ENCODE results near the gene DNAJC22. TPM values are rescaled to one million over a fixed set of nuclear protein-coding genes. Genes with fewer than 3 reads are reported as not detected.

DNAJC22 gene
- total RNA-seq, 2 experiments from 2014 or later: 0.16 to 0.76 TPM

GRCh38 chr12:49355913-49356312 is 9.2 kb downstream of the DNAJC22 start:
- intact Hi-C loops (cut with micrococcal nuclease; ENCODE audit: unreplicated experiment): loop anchor here (2.0 kb wide), 1 partner anchor 67 kb away; no protein-coding TSS in a partner anchor

DNA sequence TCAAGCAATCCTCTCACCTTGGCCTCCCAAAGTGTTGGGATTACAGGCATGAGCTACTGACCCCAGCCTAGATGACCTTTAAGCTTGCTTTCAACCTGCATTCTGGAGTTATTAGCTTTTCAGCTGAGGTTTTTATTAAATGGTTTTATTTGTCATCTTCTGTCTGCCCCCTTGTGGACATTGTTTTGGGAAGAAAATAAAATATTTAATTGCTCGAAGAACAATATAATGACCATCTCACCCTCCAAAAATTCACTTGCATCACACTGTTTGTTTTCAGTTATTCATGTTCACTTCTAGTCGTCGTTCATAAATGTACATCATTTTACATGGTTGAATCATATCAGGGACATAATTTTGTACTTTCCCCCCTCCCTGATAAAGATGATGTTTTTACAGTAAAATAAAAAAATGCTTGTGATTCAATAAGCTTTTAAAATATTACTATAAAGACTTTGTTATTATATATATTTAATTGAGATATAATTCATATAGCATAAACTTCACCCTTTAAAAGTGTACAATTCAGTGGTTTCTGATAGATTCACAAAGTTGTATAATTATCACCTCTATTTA is 10.5 kb downstream of the DNAJC22 start:
- no peak overlapping the region for H3K27ac ChIP-seq (ENCODE audit: low read depth, low read length, poor library complexity, severe bottlenecking)
- H3K36me3 ChIP-seq (ENCODE audit: insufficient read depth, low read length): no peaks in the 10 kb centered on the region
- peak; percentile 64 for DNase-seq (ENCODE audit: low spot score)
- intact Hi-C loops (cut with micrococcal nuclease; ENCODE audit: unreplicated experiment): loop anchor here (2.0 kb wide), 1 partner anchor 68 kb away; no protein-coding TSS in a partner anchor
- no TSS peak for BruUV-seq (replicated peaks)
- peak; percentile 85 for TF ChIP-seq CTCF (conservative IDR thresholded peaks at IDR 0.05; ENCODE audit: low read length)
- no peak for TF ChIP-seq EZH2phosphoT487 (IDR thresholded peaks at IDR 0.05; ENCODE audit: borderline replicate concordance, low read depth, low read length)
- no peaks in the 10 kb centered on the region for H3K9me3 ChIP-seq (ENCODE audit: low read length)
- no peak overlapping the region for H2AFZ ChIP-seq (ENCODE audit: low read length)
- no peak overlapping the region for H3K4me3 ChIP-seq (ENCODE audit: low read depth, low read length, poor library complexity, severe bottlenecking)
- no peaks in the 10 kb centered on the region for H3K9me2 ChIP-seq (ENCODE audit: insufficient read depth, low read length)
- no peaks in the 10 kb centered on the region for H3K79me2 ChIP-seq (ENCODE audit: insufficient read depth, low read depth, low read length)
- ChIA-PET CTCF (ENCODE audit: unreplicated experiment) (interaction anchor here (0.7 to 1.7 kb wide), 4 partner anchors 10 to 197 kb away, joined by 3 to 7 read pairs (median 4); partner anchors contain the start of genes DNAJC22 and SPATS2), POLR2A (interaction anchor here (0.6 to 1.0 kb wide), 5 partner anchors 10 to 157 kb away, joined by 3 to 6 read pairs (median 4); partner anchors contain the start of gene SPATS2)
- H3K4me2 ChIP-seq (ENCODE audit: low read length): no peak overlapping the region
- no peaks in the 10 kb centered on the region for H4K20me1 ChIP-seq (ENCODE audit: insufficient read depth, low read length)
- H3K4me1 ChIP-seq (ENCODE audit: insufficient read depth, low read length, poor library complexity, severe bottlenecking): no peaks in the 10 kb centered on the region

More at GRCh38 chr12:49355913-49356312, 9.2 kb downstream of the DNAJC22 start:
- no peaks in the 10 kb centered on the region for H3K36me3 ChIP-seq (ENCODE audit: insufficient read depth, low read length)
- H2AFZ ChIP-seq (ENCODE audit: low read length): no peak overlapping the region
- no peaks in the 10 kb centered on the region for H3K4me1 ChIP-seq (ENCODE audit: insufficient read depth, low read length, poor library complexity, severe bottlenecking)
- DNase-seq (ENCODE audit: low spot score): no peak
- no peaks in the 10 kb centered on the region for H3K79me2 ChIP-seq (ENCODE audit: insufficient read depth, low read depth, low read length)
- H3K4me3 ChIP-seq (ENCODE audit: low read depth, low read length, poor library complexity, severe bottlenecking): no peak overlapping the region
- no peaks in the 10 kb centered on the region for H3K9me3 ChIP-seq (ENCODE audit: low read length)
- no TSS peak for BruUV-seq (replicated peaks)
- TF ChIP-seq EZH2phosphoT487 (IDR thresholded peaks at IDR 0.05; ENCODE audit: borderline replicate concordance, low read depth, low read length) (no peak), CTCF (conservative IDR thresholded peaks at IDR 0.05; ENCODE audit: low read length) (no peak)
- H3K9me2 ChIP-seq (ENCODE audit: insufficient read depth, low read length): no peaks in the 10 kb centered on the region
- H4K20me1 ChIP-seq (ENCODE audit: insufficient read depth, low read length): no peaks in the 10 kb centered on the region
- CTCF ChIA-PET (ENCODE audit: unreplicated experiment): no interaction called here
- no peak overlapping the region for H3K4me2 ChIP-seq (ENCODE audit: low read length)
- H3K27ac ChIP-seq (ENCODE audit: low read depth, low read length, poor library complexity, severe bottlenecking): no peak overlapping the region
- POLR2A ChIA-PET: no interaction called here
